Activated naive CD4-positive, alpha-beta T cell (primary cell): Measurements from ENCODE around the gene UBE2D4.
"Not testable (repeated sequence)": the region's sequence is repeated elsewhere in the genome, so short reads cannot be mapped to it uniquely, and the experiment has no call there.

Experiments used
- DNase-seq, 4 experiments: peaks; one replicate each; lab custom pipeline; 2025; lab: John Stamatoyannopoulos, UW

Gene UBE2D4

GRCh38 chr7:43968172-43969040 is 42.2 kb downstream of the UBE2D4 start:
- DNase-seq, result not testable (repeated sequence)

- not testable (repeated sequence) for DNase-seq
Measured at GRCh38 chr7:43969586-43969985, 43.4 kb downstream of the UBE2D4 start.

GRCh38 chr7:43970698-43971097 is 44.5 kb downstream of the UBE2D4 start:
- not testable (repeated sequence) for DNase-seq

GRCh38 chr7:43974033-43974573 is 47.9 kb downstream of the UBE2D4 start:
- DNase-seq, result not testable (repeated sequence)

- DNase-seq, result not testable (repeated sequence)
Measured at GRCh38 chr7:43974725-43975482, 48.7 kb downstream of the UBE2D4 start.

- no peak for DNase-seq
Measured at GRCh38 chr7:43977525-43977924, 51.3 kb downstream of the UBE2D4 start.

GRCh38 chr7:43978102-43978501 is 51.9 kb downstream of the UBE2D4 start:
- not testable (repeated sequence) for DNase-seq

GRCh38 chr7:43982848-43983247 is 56.6 kb downstream of the UBE2D4 start:
- not testable (repeated sequence) for DNase-seq

- not testable (repeated sequence) for DNase-seq
Measured at GRCh38 chr7:43983736-43984135, 57.5 kb downstream of the UBE2D4 start.

GRCh38 chr7:43985904-43986864 is 59.9 kb downstream of the UBE2D4 start:
- DNase-seq, result peak; percentile 67 to 92 (median 84)

GRCh38 chr7:43987476-43987875 is 61.2 kb downstream of the UBE2D4 start:
- DNase-seq, result not testable (repeated sequence)

GRCh38 chr7:43990011-43990585 is 63.9 kb downstream of the UBE2D4 start:
- not testable (repeated sequence) for DNase-seq

- DNase-seq, result not testable (repeated sequence)
Measured at GRCh38 chr7:43990829-43991228, 64.6 kb downstream of the UBE2D4 start.

- DNase-seq, result not testable (repeated sequence)
Measured at GRCh38 chr7:43992896-43993295, 66.7 kb downstream of the UBE2D4 start.

- not testable (repeated sequence) for DNase-seq
Measured at GRCh38 chr7:43994681-43995080, 68.4 kb downstream of the UBE2D4 start.

- DNase-seq, result not testable (repeated sequence)
Measured at GRCh38 chr7:43997532-43997931, 71.3 kb downstream of the UBE2D4 start, which contains the start of gene SPDYE1. Gene SPDYE1, plus strand, starts transcription at chr7:43997897. Its CDS starts 2,053 bp downstream, at chr7:43999950.
